Peyer's patch (tissue), 4 donors: Measurements from ENCODE around the gene ERVFRD-1. TPM values are rescaled to one million over a fixed set of nuclear protein-coding genes. Genes with fewer than 3 reads are reported as not detected.
"Not testable (repeated sequence)": the region's sequence is repeated elsewhere in the genome, so short reads cannot be mapped to it uniquely, and the experiment has no call there.

Source experiments
- DNase-seq, 3 donors: peaks; one replicate each; pipeline ENCODE4 v3.0.0-alpha.2; 2017 to 2019
- H3K27ac ChIP-seq, 4 donors: fragments of 200-600 bp; sonication (generic); one replicate each; pipeline ENCODE4 v1.5.1; 2016 to 2019
- H3K27me3 ChIP-seq, 2 donors: fragments of 200-600 bp; sonication (generic); one replicate each; pipeline ENCODE4 v1.5.1; 2019
- H3K36me3 ChIP-seq, 3 donors: fragments of 200-600 bp; sonication (generic); one replicate each; pipeline ENCODE4 v1.5.1; 2016 to 2019
- H3K4me1 ChIP-seq, 4 donors: fragments of 200-600 bp; sonication (generic); one replicate each; pipeline ENCODE4 v1.5.1; 2016 to 2019
- H3K4me3 ChIP-seq, 4 donors: fragments of 200-600 bp; sonication (generic); 1 replicate in 3 of 4; 2 replicates in 1 of 4; pipeline ENCODE4 v1.5.1; 2016 to 2019; ENCODE audit warnings: mild to moderate bottlenecking in 1 of 4
- H3K9me3 ChIP-seq, 4 donors: fragments of 200-600 bp; sonication (generic); one replicate each; pipeline ENCODE4 v1.5.1; 2016 to 2019; ENCODE audit warnings: mild to moderate bottlenecking in 1 of 4
- CTCF ChIP-seq, 6 experiments: fragments of 450-650 bp in 4 of 6; fragments of 200-600 bp in 2 of 6; sonication (generic) in 1 of 6; IDR thresholded peaks; one replicate each; pipeline ENCODE4 v1.5.1; 2017 to 2019; ENCODE audit warnings: antibody characterized with exemption in 6 of 6, mild to moderate bottlenecking in 3 of 6, moderate library complexity in 1 of 6
- POLR2A ChIP-seq, 2 donors: fragments of 450-650 bp; IDR thresholded peaks; one replicate each; pipeline ENCODE4 v1.5.1; 2017; ENCODE audit warnings: antibody characterized with exemption in 2 of 2, mild to moderate bottlenecking in 2 of 2, moderate library complexity in 2 of 2
- total RNA-seq, 4 donors: library from RNA; depleted of rRNA; stranded (reverse); fragments of >200 nt; gene quantifications; one replicate each; pipeline ENCODE4 v1.1.0, GENCODE V29; 2016

ERVFRD-1 gene
- total RNA-seq, 4 donors from 2014 or later: not detected

- Histone ChIP-seq H3K27me3 (no peaks in the 10 kb centered on the region), H3K4me3 (no peak overlapping the region), H3K9me3 (no peaks in the 10 kb centered on the region), H3K27ac (no peak overlapping the region), H3K36me3 (no peaks in the 10 kb centered on the region), H3K4me1 (no peaks in the 10 kb centered on the region)
- TF ChIP-seq POLR2A (IDR thresholded peaks at IDR 0.05) (no peak), CTCF (IDR thresholded peaks at IDR 0.05) (peak in 1 of 6 experiments; percentile 8)
- DNase-seq: no peak
Measured at GRCh38 chr6:11123978-11124377, 12.5 kb upstream of the ERVFRD-1 start.

GRCh38 chr6:11122380-11122779 is 10.9 kb upstream of the ERVFRD-1 start:
- H3K9me3 ChIP-seq: no peaks in the 10 kb centered on the region
- H3K4me1 ChIP-seq: no peaks in the 10 kb centered on the region
- H3K4me3 ChIP-seq: no peak overlapping the region
- H3K27ac ChIP-seq: no peak overlapping the region
- no peaks in the 10 kb centered on the region for H3K36me3 ChIP-seq
- DNase-seq: no peak
- TF ChIP-seq POLR2A (IDR thresholded peaks at IDR 0.05): no peak
- no peak for TF ChIP-seq CTCF (IDR thresholded peaks at IDR 0.05)
- no peaks in the 10 kb centered on the region for H3K27me3 ChIP-seq

- H3K4me1 ChIP-seq: no peaks in the 10 kb centered on the region
- TF ChIP-seq CTCF (IDR thresholded peaks at IDR 0.05): no peak
- no peak for TF ChIP-seq POLR2A (IDR thresholded peaks at IDR 0.05)
- H3K27me3 ChIP-seq: no peaks in the 10 kb centered on the region
- H3K9me3 ChIP-seq: no peaks in the 10 kb centered on the region
- no peak overlapping the region for H3K4me3 ChIP-seq
- DNase-seq: no peak
- no peaks in the 10 kb centered on the region for H3K36me3 ChIP-seq
- H3K27ac ChIP-seq: no peak overlapping the region
Measured at GRCh38 chr6:11121851-11122250, 10.3 kb upstream of the ERVFRD-1 start.

DNA sequence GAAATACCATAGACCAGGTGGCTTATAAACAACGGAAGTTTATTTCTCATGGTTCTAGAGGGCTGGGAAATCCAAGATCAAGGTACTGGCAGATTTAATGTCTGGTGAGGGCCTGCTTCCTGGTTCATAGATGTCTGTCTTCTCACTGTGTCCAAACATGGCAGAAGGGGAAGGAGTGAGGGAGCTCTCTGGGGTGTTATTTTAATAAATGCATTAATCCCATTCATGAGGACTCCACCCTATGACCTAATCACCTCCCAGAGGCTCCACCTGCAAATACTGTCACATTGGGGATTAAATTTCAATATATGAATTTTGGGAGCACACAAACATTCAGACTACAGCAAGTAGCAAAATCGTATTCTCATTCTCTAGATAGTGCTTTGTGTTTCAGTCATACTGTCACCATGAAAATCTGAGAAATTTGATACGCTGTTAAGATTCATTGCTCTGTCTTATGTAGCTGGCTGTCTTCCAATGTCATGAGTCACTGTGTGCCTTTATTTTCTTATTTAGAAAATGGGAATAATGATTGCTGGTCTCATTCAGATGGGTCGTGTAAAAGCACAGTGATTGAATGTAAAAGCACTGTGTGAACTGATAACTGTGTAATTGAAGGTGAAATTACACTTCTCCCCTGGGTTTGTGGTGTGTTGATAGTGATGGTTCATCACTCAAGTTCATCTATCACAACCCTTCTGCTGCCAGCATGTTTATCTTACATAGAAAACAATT is 8.9 kb upstream of the ERVFRD-1 start:
- DNase-seq: no peak
- no peaks in the 10 kb centered on the region for H3K36me3 ChIP-seq
- H3K9me3 ChIP-seq: no peaks in the 10 kb centered on the region
- no peaks in the 10 kb centered on the region for H3K27me3 ChIP-seq
- no peak overlapping the region for H3K27ac ChIP-seq
- no peaks in the 10 kb centered on the region for H3K4me1 ChIP-seq
- TF ChIP-seq POLR2A (IDR thresholded peaks at IDR 0.05) (no peak), CTCF (IDR thresholded peaks at IDR 0.05) (no peak)
- H3K4me3 ChIP-seq: no peak overlapping the region

DNA sequence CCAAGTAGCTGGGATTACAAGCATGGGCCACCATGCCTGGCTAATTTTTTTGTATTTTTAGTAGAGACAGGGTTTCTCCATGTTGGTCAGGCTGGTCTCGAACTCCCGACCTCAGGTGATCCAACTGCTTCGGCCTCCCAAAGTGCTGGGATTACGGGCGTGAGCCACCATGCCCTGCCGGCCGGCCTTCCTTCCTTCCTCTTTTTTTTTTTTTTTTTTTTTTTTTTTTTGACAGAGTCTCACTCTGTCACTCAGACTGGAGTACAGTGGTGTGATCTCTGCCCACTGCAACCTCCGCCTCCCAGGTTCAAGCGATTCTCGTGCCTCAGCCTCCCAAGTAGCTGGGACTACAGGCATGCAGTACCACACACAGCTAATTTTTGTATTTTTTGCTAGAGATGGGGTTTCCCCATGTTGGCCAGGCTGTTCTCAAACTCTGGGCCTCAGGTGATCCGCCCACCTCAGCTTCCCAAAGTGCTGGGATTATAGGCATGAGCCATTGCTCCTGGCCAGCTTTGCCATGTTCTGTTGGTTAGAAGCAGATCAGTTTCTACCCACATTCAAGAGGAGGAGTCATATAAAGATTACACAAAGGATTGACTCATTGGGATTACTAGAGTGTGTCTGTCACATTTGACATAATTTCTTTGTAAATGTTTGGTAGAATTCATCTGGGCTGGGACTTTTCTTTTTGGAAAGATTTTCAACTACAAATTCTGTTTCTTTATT is 4.4 kb upstream of the ERVFRD-1 start:
- DNase-seq, H3K4me1 ChIP-seq, H3K27me3 ChIP-seq, H3K27ac ChIP-seq, H3K36me3 ChIP-seq, H3K4me3 ChIP-seq, H3K9me3 ChIP-seq: not testable (repeated sequence)

GRCh38 chr6:11113038-11113437 is 1.5 kb upstream of the ERVFRD-1 start:
- Histone ChIP-seq H3K27me3 (no peaks in the 10 kb centered on the region), H3K27ac (no peak overlapping the region), H3K4me1 (no peaks in the 10 kb centered on the region), H3K4me3 (no peak overlapping the region), H3K36me3 (no peaks in the 10 kb centered on the region), H3K9me3 (no peaks in the 10 kb centered on the region)
- TF ChIP-seq POLR2A (IDR thresholded peaks at IDR 0.05) (no peak), CTCF (IDR thresholded peaks at IDR 0.05) (no peak)
- no peak for DNase-seq
